Ishikawa (cell line): ENCODE data around the gene NFE2L2.
A peak's percentile ranks its signal among the peaks of the same experiment; 100 is the strongest.

ENCODE experiments used
- CEBPB ChIP-seq: IDR thresholded peaks from 2 replicates; pipeline ENCODE4 v1.6.1; 2012
- CREB1 ChIP-seq: IDR thresholded peaks from 2 replicates; pipeline ENCODE4 v1.6.1; 2012; ENCODE audit warnings: low read depth
- EGR1 ChIP-seq: IDR thresholded peaks from 2 replicates; pipeline ENCODE4 v1.6.1; 2012
- EP300 ChIP-seq: IDR thresholded peaks from 2 replicates; pipeline ENCODE4 v1.6.1; 2012; ENCODE audit warnings: borderline replicate concordance
- FOXM1 ChIP-seq: IDR thresholded peaks from 2 replicates; pipeline ENCODE4 v1.6.1; 2012; ENCODE audit warnings: low read depth, borderline replicate concordance
- NFIC ChIP-seq: IDR thresholded peaks from 2 replicates; pipeline ENCODE4 v1.6.1; 2012
- RAD21 ChIP-seq: IDR thresholded peaks from 2 replicates; pipeline ENCODE4 v1.6.1; 2012; ENCODE audit warnings: low read depth
- REST ChIP-seq: IDR thresholded peaks from 2 replicates; pipeline ENCODE4 v1.6.1; 2012; ENCODE audit warnings: low read depth, mild to moderate bottlenecking
- TAF1 ChIP-seq: IDR thresholded peaks from 2 replicates; pipeline ENCODE4 v1.6.1; 2012; ENCODE audit warnings: low read depth, mild to moderate bottlenecking
- TCF12 ChIP-seq: IDR thresholded peaks from 2 replicates; pipeline ENCODE4 v1.6.1; 2012; ENCODE audit warnings: low read depth
- TEAD4 ChIP-seq: IDR thresholded peaks from 2 replicates; pipeline ENCODE4 v1.6.1; 2012
- YY1 ChIP-seq: IDR thresholded peaks from 2 replicates; pipeline ENCODE4 v1.6.1; 2012; ENCODE audit warnings: low read depth
- ZBTB7A ChIP-seq: IDR thresholded peaks from 2 replicates; pipeline ENCODE4 v1.6.1; 2012; ENCODE audit warnings: low read depth
- TF ChIP-seq, protein P1 (sequence below): IDR thresholded peaks from 2 replicates; pipeline ENCODE4 v1.6.1; 2012
- TF ChIP-seq, protein P2 (sequence below): IDR thresholded peaks from 2 replicates; pipeline ENCODE4 v1.6.1; 2012

The NFE2L2 gene

DNA sequence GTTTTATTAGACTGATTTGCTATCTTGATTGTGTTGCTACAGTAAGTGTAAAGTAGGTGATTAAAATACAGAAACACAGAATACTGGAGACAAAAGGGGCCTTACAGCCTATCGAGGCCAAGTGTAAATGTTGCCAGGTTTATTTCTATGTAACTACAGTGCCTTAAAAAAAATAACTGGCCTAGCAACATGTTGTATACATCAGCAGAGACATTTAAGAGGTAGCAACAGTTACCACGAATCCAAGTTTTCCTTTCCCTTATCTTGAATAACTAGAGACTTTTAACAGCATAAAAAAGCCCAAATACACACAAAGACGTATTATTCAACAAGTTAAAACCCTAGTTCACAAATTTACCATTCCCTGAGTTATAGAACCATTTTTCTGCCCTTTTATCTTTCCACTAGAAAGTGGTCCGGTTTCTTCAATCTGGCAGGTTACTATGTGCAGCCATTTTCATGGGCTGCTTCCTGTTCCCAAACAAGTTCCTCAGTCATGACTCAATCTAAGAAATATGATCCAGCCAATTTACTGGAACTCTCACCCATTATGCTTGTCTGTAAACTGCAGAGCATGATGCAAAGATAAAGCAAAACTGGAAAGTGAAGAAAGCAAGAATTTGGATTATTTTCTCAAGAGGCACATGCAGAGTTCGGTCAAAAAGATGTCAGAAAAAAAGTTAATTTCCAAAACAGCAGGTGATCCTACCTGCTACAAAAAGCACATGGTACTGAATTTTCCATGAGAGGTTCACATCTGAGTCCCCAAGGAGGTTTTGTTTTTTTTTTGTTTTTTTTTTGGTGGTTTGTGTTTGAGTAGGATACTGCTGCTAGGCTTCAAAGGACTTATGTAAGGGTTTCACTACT lies 22.2 kb downstream of the NFE2L2 start:
- TF ChIP-seq, protein P1, sequence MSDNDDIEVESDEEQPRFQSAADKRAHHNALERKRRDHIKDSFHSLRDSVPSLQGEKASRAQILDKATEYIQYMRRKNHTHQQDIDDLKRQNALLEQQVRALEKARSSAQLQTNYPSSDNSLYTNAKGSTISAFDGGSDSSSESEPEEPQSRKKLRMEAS: peak; percentile 76
- TF ChIP-seq NFIC (peak; percentile 65), CREB1 (no peak), EP300 (peak; percentile 71; the same call in 1 of the 2 replicates), TCF12 (peak; percentile 44; the same call in 1 of the 2 replicates), TEAD4 (peak; percentile 84), TAF1 (no peak), CEBPB (peak; percentile 81), YY1 (peak; percentile 81), FOXM1 (peak; percentile 52; the same call in 1 of the 2 replicates), RAD21 (0 out of 2 replicates have a peak, but pooled peaks have one; percentile 3)
- TF ChIP-seq, protein P2, sequence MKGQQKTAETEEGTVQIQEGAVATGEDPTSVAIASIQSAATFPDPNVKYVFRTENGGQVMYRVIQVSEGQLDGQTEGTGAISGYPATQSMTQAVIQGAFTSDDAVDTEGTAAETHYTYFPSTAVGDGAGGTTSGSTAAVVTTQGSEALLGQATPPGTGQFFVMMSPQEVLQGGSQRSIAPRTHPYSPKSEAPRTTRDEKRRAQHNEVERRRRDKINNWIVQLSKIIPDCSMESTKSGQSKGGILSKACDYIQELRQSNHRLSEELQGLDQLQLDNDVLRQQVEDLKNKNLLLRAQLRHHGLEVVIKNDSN: no peak

GRCh38 chr2:177241711-177242120 lies 22.8 kb downstream of the NFE2L2 start:
- no peak for TF ChIP-seq REST

DNA sequence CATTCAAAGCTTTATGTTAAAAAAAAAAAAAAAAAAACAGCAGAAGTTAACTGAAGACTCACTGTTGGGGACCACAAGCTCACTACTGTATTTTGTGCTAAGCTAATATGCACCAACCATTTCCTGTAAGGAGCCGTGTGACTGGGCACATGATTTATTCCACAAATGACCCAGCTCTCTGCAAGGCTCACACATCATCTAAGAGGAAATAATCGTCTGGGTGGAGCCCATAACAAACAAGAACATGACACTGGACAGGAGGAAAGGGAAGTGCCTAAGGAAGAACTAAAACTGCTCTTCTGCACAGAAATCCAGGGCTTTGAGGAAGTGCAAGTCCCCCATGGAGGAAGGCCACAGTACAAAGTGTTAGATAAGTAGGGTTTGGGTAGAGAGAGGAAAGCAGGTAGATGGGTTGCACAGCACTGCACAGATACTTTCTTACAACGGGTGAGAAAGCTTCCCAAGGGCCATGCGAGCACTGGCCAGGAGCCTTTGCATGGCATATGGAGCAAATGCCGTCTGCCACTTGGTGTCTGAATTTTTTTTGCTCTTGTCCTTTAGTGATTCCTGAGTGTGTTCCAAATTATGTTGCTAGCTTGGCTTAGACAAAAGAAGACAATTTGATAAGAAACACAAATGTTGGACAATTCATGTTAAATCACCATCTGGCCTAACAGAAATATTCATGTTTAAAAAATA lies 24.4 kb downstream of the NFE2L2 start:
- TF ChIP-seq NFIC (no peak), CEBPB (no peak), CREB1 (no peak), RAD21 (no peak), EGR1 (no peak), TCF12 (no peak), EP300 (no peak)
- TF ChIP-seq, protein P2: peak; percentile 60

- TF ChIP-seq ZBTB7A (no peak), EP300 (no peak), NFIC (no peak), FOXM1 (no peak), CREB1 (no peak), TAF1 (no peak), CEBPB (no peak), TCF12 (no peak), EGR1 (no peak), TEAD4 (no peak), RAD21 (no peak), YY1 (no peak), REST (no peak)
- TF ChIP-seq, protein P2: no peak
- TF ChIP-seq, protein P1: no peak
Measured at GRCh38 chr2:177239053-177239452, 25.5 kb downstream of the NFE2L2 start.

GRCh38 chr2:177237932-177238331 lies 26.6 kb downstream of the NFE2L2 start:
- TF ChIP-seq REST (no peak), EGR1 (no peak)
- TF ChIP-seq, protein P2: no peak
